ENCODE measurements around the gene MYO1C. TPM values are rescaled to one million over a fixed set of nuclear protein-coding genes. Genes with fewer than 3 reads are reported as not detected.
"Not testable (repeated sequence)": the region's sequence is repeated elsewhere in the genome, so short reads cannot be mapped to it uniquely, and the experiment has no call there.

The MYO1C gene
- total RNA-seq, 1 donor from 2014 or later: 54.3 TPM

- H3K4me3 Mint-ChIP-seq (ENCODE audit: low read depth); DNase-seq (ENCODE audit: low spot score); H3K9me3 Mint-ChIP-seq; intact Hi-C loops (cut with micrococcal nuclease); H3K27ac Mint-ChIP-seq; H3K4me1 Mint-ChIP-seq (ENCODE audit: low read depth); H3K27me3 Mint-ChIP-seq (ENCODE audit: low read depth): not testable (repeated sequence)
- H3K36me3 Mint-ChIP-seq (ENCODE audit: low read depth): peaks cover 38% of the 10 kb centered on the region
These were observed 74.0 kb downstream of the MYO1C start for GRCh38 chr17:1418476-1418875.

GRCh38 chr17:1416414-1416813 is 76.1 kb downstream of the MYO1C start:
- Mint-ChIP-seq H3K9me3 (no peaks in the 10 kb centered on the region), H3K27me3 (ENCODE audit: low read depth) (no peaks in the 10 kb centered on the region), H3K4me3 (ENCODE audit: low read depth) (no peak overlapping the region), H3K36me3 (ENCODE audit: low read depth) (peaks cover 22% of the 10 kb centered on the region), H3K4me1 (ENCODE audit: low read depth) (no peaks in the 10 kb centered on the region), H3K27ac (no peak overlapping the region)
- intact Hi-C loops (cut with micrococcal nuclease): no loop called here
- DNase-seq (ENCODE audit: low spot score): no peak

GRCh38 chr17:1414634-1415033 is 77.9 kb downstream of the MYO1C start:
- Mint-ChIP-seq H3K27ac (no peak overlapping the region), H3K4me3 (ENCODE audit: low read depth) (no peak overlapping the region), H3K36me3 (ENCODE audit: low read depth) (peaks cover 11% of the 10 kb centered on the region), H3K9me3 (no peaks in the 10 kb centered on the region), H3K4me1 (ENCODE audit: low read depth) (no peaks in the 10 kb centered on the region), H3K27me3 (ENCODE audit: low read depth) (no peaks in the 10 kb centered on the region)
- DNase-seq (ENCODE audit: low spot score): no peak
- intact Hi-C loops (cut with micrococcal nuclease): no loop called here

Other genes with a start within 250 kb of the MYO1C start
- gene BHLHA9, start 222.2 kb downstream of the MYO1C start, total RNA-seq: not detected in 2 replicates
- gene TRARG1, start 213.0 kb downstream of the MYO1C start, total RNA-seq: 0.05 TPM in 1 of 2 replicates, not detected in the other
- gene YWHAE, start 92.5 kb downstream of the MYO1C start, total RNA-seq: 499 and 501 TPM in 2 replicates
- 22.2 and 22.6 TPM in 2 replicates for gene CRK, start 36.5 kb downstream of the MYO1C start, total RNA-seq
- 26.2 and 31.0 TPM in 2 replicates for gene INPP5K, start 23.9 kb upstream of the MYO1C start, total RNA-seq
- gene PITPNA, start 70.1 kb upstream of the MYO1C start, total RNA-seq: 70.8 and 71.6 TPM in 2 replicates
- 2.3 and 2.4 TPM in 2 replicates for gene SLC43A2, start 136.1 kb upstream of the MYO1C start, total RNA-seq
- 3.3 and 3.4 TPM in 2 replicates for gene SCARF1, start 153.0 kb upstream of the MYO1C start, total RNA-seq
- 8.2 and 8.9 TPM in 2 replicates for gene RILP, start 157.2 kb upstream of the MYO1C start, total RNA-seq
- gene PRPF8, start 192.2 kb upstream of the MYO1C start, total RNA-seq: 435 and 439 TPM in 2 replicates
- 0.09 and 0.30 TPM in 2 replicates for gene TLCD2, start 217.7 kb upstream of the MYO1C start, total RNA-seq
- gene WDR81, start 232.0 kb upstream of the MYO1C start, total RNA-seq: 16.9 and 17.3 TPM in 2 replicates